AG20443 (cell line): ENCODE data around the gene FOXD2.

Source experiments
- DNase-seq: peaks from one replicate; pipeline ENCODE4 v3.0.0; 2012; ENCODE audit warnings: low spot score, mixed read lengths

Gene FOXD2

GRCh38 chr1:47417170-47418044, 20.4 kb upstream of the FOXD2 start:
- no peak for DNase-seq

DNA sequence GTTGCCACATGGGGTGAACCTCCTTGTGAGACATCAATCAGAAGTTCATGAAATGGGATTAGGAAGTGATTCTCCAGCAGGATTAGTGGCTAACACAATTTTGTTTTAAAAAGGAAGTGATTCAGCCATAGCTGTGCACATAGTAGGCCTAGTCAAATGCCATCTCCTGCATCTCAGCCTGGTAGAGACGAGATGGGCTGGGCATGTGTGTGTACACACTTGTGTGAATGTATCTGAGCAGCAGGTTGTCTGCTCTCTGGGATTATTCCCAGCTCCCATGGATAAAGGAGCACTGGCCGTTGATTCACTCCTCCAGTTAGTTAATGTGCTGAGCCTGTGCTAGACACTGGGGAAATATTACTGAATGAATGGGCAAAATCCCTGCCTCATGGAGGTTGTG, 19.7 kb upstream of the FOXD2 start:
- DNase-seq = no peak

DNA sequence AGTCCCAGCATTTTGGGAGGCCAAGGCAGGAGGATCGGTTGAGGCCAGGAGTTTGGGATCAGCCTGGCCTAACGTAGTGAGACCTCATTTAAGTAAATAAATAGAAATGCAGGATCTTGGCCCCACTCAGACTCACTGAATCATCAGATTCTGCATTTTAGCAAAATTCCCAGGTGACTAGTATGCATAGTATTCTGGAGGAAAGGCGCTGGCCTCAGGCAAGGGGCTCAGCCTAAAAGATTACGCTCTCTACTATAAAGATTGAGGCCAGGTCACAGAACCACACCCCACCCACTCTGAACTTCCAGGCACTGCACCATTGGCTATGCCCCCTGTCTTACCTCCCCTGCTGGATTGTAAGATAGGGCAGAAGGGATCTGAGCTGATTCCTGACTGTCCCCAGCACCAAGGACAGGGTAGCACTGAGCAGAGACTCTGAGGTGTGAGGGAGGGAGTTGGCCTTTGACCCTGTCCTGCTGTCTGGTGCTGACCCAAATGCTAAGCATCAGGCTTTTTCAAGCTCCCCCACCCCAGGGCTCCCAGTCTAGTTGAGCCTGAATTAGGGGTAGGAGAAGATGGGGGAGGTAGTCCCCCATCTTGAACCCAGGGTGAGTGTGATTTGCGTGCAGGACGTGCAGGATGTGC, 19.0 kb upstream of the FOXD2 start:
- no peak for DNase-seq

DNA sequence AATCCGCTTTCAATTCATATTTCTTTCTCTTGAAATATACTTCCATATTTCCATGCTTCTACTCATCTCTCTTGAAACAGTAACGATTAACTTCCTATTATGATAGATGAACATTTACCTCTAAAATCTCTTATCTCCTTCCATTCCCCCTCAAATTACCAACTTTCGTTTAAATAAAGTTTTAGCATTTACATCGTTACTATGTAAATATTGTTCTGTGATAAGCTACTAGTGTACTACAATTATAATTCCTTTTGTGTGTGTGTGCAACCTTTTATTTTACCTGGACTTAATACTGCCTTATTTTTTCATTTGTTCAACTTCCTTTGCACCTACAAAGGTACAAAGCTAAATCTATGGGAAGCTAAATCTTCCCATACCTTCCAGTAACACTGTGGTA, 17.3 kb upstream of the FOXD2 start:
- no peak for DNase-seq

DNA sequence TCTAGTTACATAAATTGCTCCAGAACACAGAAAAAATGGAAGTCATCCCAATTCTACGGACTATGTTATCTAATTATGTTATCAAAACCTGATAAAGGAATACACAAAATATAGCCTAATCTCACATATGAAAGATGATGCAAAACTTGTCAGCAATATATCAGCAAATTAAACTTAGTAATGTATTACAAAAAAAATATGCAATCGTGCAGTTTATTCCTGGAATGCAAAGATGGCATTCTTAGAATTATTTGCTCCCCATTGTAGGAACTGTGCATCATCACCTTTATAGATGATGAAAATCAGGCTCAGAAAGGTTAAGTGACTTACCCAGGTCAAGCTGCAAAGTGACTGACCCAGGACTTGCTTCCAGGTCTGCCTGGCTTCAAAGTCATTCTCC, 14.0 kb upstream of the FOXD2 start:
- DNase-seq = no peak

- DNase-seq = peak; percentile 76
Observed at GRCh38 chr1:47424336-47424982, 13.4 kb upstream of the FOXD2 start.

GRCh38 chr1:47431534-47431933, 6.3 kb upstream of the FOXD2 start:
- DNase-seq = peak; percentile 74

- peak; percentile 87 for DNase-seq
Observed at GRCh38 chr1:47432071-47433036, 5.5 kb upstream of the FOXD2 start.

DNA sequence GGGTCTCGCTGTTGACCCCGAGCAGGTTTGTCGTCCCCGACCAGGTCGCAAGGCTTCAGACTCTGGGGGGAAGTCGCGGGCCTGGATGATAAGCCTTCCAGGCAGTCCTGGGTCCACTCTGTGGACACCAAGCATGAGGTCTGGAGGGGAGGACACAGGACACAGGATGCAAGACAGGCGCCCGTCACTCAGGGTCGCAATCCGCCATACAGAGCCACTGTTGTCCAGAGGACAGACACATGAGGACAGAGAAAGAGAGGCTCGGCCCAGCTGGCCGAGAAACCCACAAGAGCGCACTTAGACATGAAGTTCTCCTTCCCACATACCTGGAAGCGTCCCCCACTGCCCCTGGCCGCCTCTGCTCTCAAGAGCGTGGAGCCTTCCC, 4.8 kb upstream of the FOXD2 start:
- DNase-seq = no peak

GRCh38 chr1:47433477-47434050, 4.3 kb upstream of the FOXD2 start:
- no peak for DNase-seq

DNA sequence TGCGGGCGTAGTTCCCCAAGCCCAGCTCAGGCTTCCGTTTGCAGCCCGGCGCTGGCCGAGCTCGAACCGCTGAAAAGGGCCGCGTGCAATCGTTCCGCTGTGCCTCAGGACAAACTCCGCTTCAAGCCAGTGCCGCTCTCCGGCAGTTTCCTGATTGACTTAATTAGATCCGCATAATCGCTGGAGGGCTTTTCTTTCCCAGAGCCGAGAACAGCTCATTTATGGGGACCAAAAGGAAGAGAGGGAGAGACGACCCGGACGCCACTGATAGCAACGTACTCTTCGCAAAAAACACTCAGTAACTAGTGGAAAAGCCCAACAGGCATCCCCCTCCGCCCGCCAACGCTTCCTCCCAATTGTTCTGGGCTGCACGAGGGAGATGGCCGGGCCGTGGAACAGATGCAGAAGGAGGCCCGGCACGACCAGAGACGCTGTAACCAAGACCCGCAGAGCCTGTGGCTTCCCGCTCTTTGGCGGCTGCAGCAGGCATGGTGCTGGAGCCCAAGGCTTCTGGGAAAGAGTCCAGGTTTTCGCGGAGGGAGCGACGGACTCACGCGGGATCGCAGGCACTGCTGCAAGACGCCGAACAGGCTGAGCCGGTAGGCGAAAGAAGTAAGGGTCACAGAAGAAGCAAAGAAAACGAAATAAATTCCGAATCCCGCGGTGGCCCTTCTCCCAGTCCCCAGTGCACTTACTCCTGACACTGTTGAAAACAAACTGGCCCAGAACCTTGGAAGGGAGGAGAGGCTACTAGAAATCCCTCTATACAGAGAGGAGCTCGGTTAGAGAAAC, 3.6 kb upstream of the FOXD2 start:
- peak; percentile 74 for DNase-seq

GRCh38 chr1:47435506-47436303, 2.1 kb upstream of the FOXD2 start:
- DNase-seq = no peak

DNA sequence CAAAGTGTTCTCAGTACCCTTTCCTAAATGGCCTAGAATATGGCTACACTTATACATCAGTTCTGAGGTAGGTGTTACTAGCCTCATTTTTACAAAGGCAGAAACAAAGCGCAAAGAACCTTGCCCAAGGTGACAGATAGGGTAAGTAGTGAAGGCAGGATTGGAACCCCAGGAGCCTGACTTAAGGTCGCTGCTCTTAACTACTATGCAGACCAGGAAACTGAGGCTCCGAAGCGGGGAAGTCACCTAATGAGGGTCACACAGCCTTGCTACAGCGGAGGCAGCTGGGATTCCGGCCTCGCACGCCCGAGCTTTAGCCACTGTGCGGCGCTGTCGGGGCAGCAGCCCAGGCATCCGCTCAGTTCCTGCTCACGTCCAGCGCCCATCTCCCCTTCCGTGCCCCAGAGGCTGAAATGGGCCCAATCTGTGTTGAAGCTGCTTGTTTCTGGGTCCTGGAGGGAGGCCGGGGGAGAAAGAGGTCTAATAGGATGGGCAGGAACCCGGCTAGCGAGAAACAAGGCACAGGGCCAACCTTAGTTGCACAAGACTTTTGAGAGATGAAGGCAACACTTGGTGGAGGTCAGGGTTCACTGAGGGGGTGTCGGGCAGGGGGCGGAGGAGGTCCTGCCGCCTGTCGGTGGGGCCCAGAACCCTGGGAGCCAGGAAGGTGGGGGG, 1.4 kb upstream of the FOXD2 start:
- DNase-seq = peak; percentile 89

DNA sequence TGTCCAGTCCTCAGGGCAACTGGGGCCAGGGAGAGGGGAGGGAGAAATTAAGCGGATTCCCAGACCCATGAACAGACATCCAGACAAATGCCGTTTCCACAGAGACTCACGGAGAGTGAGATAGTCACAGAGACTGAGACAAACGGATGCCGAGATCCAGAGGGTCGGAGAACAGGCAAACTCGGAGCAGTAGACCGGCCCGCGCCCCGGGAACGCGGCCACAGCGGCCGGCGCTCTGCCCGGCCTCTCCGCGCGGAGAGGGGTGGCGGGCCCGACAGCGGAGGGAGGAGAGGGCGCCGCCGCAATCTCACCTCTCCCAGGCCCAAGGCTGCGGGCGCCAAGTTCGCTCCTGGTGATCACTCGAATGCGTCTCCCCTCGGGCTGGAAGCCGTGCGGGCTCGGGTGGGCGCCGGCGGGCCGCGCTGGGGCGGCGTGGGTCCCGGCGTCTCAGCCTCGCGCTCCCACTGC, 831 bp upstream of the FOXD2 start:
- DNase-seq = peak; percentile 43

DNA sequence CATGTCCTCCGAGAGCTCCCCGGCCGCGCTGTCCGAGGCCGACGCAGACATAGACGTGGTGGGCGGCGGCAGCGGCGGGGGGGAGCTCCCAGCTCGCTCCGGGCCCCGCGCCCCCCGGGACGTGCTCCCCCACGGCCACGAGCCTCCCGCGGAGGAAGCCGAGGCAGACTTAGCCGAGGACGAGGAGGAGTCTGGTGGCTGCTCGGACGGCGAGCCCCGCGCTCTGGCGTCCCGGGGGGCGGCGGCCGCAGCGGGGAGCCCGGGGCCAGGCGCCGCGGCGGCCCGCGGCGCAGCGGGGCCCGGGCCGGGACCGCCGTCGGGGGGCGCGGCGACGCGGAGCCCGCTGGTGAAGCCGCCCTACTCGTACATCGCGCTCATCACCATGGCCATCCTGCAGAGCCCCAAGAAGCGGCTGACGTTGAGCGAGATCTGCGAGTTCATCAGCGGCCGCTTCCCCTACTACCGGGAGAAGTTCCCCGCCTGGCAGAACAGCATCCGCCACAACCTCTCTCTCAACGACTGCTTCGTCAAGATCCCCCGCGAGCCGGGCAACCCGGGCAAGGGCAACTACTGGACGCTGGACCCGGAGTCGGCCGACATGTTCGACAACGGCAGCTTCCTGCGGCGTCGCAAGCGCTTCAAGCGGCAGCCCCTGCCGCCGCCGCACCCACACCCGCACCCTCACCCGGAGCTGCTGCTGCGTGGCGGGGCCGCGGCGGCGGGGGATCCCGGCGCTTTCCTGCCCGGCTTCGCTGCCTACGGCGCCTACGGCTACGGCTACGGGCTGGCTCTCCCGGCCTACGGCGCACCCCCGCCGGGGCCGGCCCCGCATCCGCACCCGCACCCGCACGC, 547 bp downstream of the FOXD2 start:
- DNase-seq = no peak

DNA sequence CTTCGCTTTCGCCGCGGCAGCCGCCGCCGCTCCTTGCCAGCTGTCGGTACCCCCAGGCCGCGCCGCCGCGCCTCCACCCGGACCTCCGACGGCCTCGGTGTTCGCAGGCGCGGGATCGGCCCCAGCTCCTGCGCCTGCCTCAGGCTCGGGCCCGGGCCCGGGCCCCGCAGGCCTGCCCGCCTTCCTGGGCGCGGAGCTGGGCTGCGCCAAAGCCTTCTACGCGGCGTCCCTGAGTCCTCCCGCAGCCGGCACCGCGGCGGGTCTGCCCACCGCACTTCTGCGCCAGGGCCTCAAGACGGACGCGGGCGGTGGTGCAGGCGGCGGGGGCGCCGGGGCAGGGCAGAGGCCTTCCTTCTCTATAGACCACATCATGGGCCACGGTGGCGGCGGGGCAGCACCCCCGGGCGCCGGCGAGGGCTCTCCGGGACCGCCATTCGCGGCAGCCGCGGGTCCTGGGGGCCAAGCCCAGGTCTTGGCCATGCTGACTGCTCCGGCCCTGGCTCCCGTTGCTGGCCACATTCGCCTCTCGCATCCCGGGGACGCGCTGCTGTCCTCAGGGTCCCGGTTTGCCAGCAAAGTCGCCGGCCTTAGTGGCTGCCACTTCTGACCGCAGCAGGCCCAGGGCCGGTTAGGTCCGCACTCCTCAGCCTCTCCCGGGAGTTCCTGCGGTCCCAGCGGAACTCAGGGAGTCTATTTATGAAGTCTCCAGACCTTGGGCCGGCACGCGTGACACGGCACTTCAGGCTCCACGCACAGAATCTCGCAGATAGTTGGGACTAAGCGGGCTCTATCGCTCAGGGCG, 1.4 kb downstream of the FOXD2 start:
- no peak for DNase-seq

DNA sequence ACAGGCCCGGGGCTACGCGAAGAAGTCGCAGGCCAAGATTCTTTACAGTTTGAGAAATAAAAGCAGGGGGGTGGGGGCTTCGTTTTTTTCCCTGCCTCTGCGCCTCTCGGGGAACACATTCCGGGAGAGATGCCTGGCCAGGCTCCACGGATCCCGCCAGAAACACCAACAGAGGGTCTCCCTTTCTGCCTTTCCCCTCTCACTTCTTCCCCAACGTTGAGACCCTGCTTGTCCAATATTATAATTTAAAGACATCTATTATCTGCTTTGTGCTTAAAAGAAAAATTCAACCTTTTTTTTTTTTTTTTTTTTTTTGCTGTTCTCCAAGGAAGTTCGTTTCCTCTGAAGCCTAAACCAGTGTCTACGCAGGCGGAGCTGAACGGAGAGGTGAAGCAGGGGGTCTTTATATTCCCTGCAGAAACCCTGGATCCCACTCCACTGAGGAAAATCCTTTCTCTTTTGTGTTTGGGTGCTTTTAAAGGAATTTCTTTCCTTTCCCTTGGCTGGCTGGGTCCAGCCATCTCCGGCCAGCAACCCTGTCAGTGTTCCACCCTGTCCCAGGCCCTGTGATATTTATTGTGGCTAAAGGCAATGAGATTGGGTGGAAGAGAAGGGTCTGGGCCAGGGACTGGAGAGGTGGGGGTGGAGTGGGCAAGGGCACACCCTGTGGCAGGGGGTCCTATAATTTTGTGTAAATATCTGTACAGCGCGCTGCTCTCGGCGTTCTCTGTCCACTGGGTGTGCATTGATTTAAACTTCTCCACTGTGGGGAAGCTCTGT, 2.2 kb downstream of the FOXD2 start:
- no peak for DNase-seq
